HCT116 (cell line): Measurements from ENCODE around the gene NOL4L. TPM values are rescaled to one million over a fixed set of nuclear protein-coding genes. Genes with fewer than 3 reads are reported as not detected.

Experiments used
- ATAC-seq: fragments of 200-7000 bp; cut with Tn5 transposase; 2 replicates; pipeline ENCODE4 v1.9.1; 2020; ENCODE audit warnings: mild to moderate bottlenecking, moderate library complexity
- BruUV-seq: library from RNA; stranded (reverse); fragments of 400-500 nt; replicated peaks from 2 replicates; lab custom pipeline; 2021; lab: Mats Ljungman, UMichigan
- CTCF ChIA-PET: fragments of 300-600 bp; sonication (Branson Sonifier 250); formaldehyde crosslinking; loops from one replicate; lab custom pipeline; 2021; ENCODE audit warnings: antibody characterized with exemption; lab: Charles Lee
- POLR2A ChIA-PET: fragments of 300-600, 350-600 bp; sonication (Branson Sonifier 250); formaldehyde crosslinking; loops from one replicate; lab custom pipeline; 2021; ENCODE audit warnings: antibody characterized with exemption; lab: Charles Lee
- RAD21 ChIA-PET, 2 experiments: fragments of 300-600 bp; sonication (Branson Sonifier 250); formaldehyde crosslinking; loops; one replicate each; lab custom pipeline; 2023; ENCODE audit warnings: low total read pairs in 2 of 2; ENCODE audit not compliant: uncharacterized antibody in 2 of 2, unreplicated experiment in 2 of 2, low non-redundant PET in 1 of 2; lab: Charles Lee
- DNase-seq: peaks from one replicate; pipeline ENCODE4 v3.0.0-alpha.2; 2010; ENCODE audit warnings: low read depth, low spot score
- H2AFZ ChIP-seq: fragments of 200-600 bp; shearing (Covaris generic), sonication (generic); 2 replicates; pipeline ENCODE4 v1.6.1; 2017; ENCODE audit warnings: low read depth, mixed run types, mixed read lengths, antibody characterized with exemption, low read length; ENCODE audit not compliant: poor library complexity, severe bottlenecking
- H3K27ac ChIP-seq: 2 replicates; pipeline ENCODE4 v1.5.1; 2012; ENCODE audit warnings: low read depth, low read length
- H3K27me3 ChIP-seq: fragments of 200-600 bp; sonication (generic); 2 replicates; pipeline ENCODE4 v1.6.1; 2016; ENCODE audit warnings: mixed run types, low read length, mixed read lengths; ENCODE audit not compliant: insufficient read depth
- H3K36me3 ChIP-seq, 2 experiments: fragments of 200-500 bp in 1 of 2; fragments of 200-600 bp in 1 of 2; sonication (Bioruptor generic) in 1 of 2; sonication (generic) in 1 of 2; 2 replicates each; pipeline versions ENCODE4 v1.5.1 to v1.6.1; 2014 to 2016; ENCODE audit warnings: low read length in 2 of 2, inconsistent platforms in 1 of 2, mixed read lengths in 1 of 2, mixed run types in 1 of 2; ENCODE audit not compliant: insufficient read depth in 2 of 2, control insufficient read depth in 1 of 2
- H3K4me1 ChIP-seq, 2 experiments: fragments of 200-600 bp in 1 of 2; sonication (generic) in 1 of 2; 2 replicates each; pipeline versions ENCODE4 v1.5.1 to v1.6.1; 2012 to 2017; ENCODE audit warnings: low read length in 2 of 2, inconsistent platforms in 1 of 2, mild to moderate bottlenecking in 1 of 2, mixed read lengths in 1 of 2, mixed run types in 1 of 2, moderate library complexity in 1 of 2; ENCODE audit not compliant: insufficient read depth in 2 of 2, control insufficient read depth in 1 of 2
- H3K4me2 ChIP-seq: fragments of 200-600 bp; sonication (generic); 2 replicates; pipeline ENCODE4 v1.6.1; 2017; ENCODE audit warnings: mixed run types, low read length, mixed read lengths
- H3K4me3 ChIP-seq, 2 experiments: fragments of 200-600 bp in 1 of 2; sonication (generic) in 1 of 2; replicated peaks in 1 of 2; 2 replicates each; pipeline ENCODE4 v1.5.1; 2011 to 2016; ENCODE audit warnings: low read length in 2 of 2, control low read depth in 1 of 2, low read depth in 1 of 2, mild to moderate bottlenecking in 1 of 2, mixed read lengths in 1 of 2, mixed run types in 1 of 2
- H3K79me2 ChIP-seq: fragments of 200-600 bp; sonication (generic); 2 replicates; pipeline ENCODE4 v1.6.1; 2017; ENCODE audit warnings: mild to moderate bottlenecking, mixed run types, low read length, moderate library complexity, mixed read lengths; ENCODE audit not compliant: insufficient read depth
- H3K9ac ChIP-seq: fragments of 200-600 bp; sonication (generic); 2 replicates; pipeline ENCODE4 v1.6.1; 2016; ENCODE audit warnings: low read length, mixed read lengths
- H3K9me2 ChIP-seq: fragments of 200-600 bp; sonication (generic), shearing (Covaris generic); 2 replicates; pipeline ENCODE4 v1.6.1; 2017; ENCODE audit warnings: mixed run types, mild to moderate bottlenecking, moderate library complexity; ENCODE audit not compliant: insufficient read depth
- H3K9me3 ChIP-seq, 2 experiments: fragments of 200-500 bp in 1 of 2; fragments of 200-600 bp in 1 of 2; sonication (Bioruptor generic) in 1 of 2; sonication (generic) in 1 of 2; 2 replicates each; pipeline ENCODE4 v1.6.1; 2014 to 2017; ENCODE audit warnings: low read length in 2 of 2, mixed read lengths in 2 of 2, inconsistent platforms in 1 of 2, low read depth in 1 of 2, mild to moderate bottlenecking in 1 of 2, mixed run types in 1 of 2, moderate library complexity in 1 of 2; ENCODE audit not compliant: control insufficient read depth in 1 of 2, insufficient read depth in 1 of 2
- H4K20me1 ChIP-seq: fragments of 200-600 bp; sonication (generic), shearing (Covaris generic); 2 replicates; pipeline ENCODE4 v1.6.1; 2017; ENCODE audit warnings: mixed run types, mild to moderate bottlenecking, moderate library complexity; ENCODE audit not compliant: insufficient read depth
- ELF1 ChIP-seq: IDR thresholded peaks from 2 replicates; pipeline ENCODE4 v1.6.1; 2012; ENCODE audit warnings: low read depth, borderline replicate concordance
- EZH2 ChIP-seq: fragments of 200-600 bp; sonication (generic); IDR thresholded peaks from 2 replicates; pipeline ENCODE4 v1.6.1; 2017; ENCODE audit warnings: antibody characterized with exemption, mixed run types
- JUND ChIP-seq: IDR thresholded peaks from 2 replicates; pipeline ENCODE4 v1.6.1; 2012
- REST ChIP-seq: IDR thresholded peaks from 2 replicates; pipeline ENCODE4 v1.6.1; 2012; ENCODE audit warnings: low read depth
- SIN3A ChIP-seq: IDR thresholded peaks from 2 replicates; pipeline ENCODE4 v1.6.1; 2012; ENCODE audit warnings: low read depth
- YY1 ChIP-seq: IDR thresholded peaks from 2 replicates; pipeline ENCODE4 v1.6.1; 2011; ENCODE audit warnings: low read length, low read depth, moderate library complexity, mild to moderate bottlenecking; ENCODE audit not compliant: insufficient replicate concordance; ENCODE audit errors: extremely low read depth
- ZNF274 ChIP-seq: fragments of 200-500 bp; sonication (Bioruptor generic); IDR thresholded peaks from 2 replicates; pipeline ENCODE4 v1.6.1; 2014; ENCODE audit warnings: mild to moderate bottlenecking, low read depth, low read length, inconsistent platforms
- intact Hi-C: fragments of 100-400 bp; cut with micrococcal nuclease; formaldehyde crosslinking; loops from 2 replicates; pipeline ENCODE4 v1.10.0; 2022
- total RNA-seq: library from RNA; stranded (reverse); gene quantifications from one replicate; pipeline ENCODE4 v1.2.1, GENCODE V29; 2021; ENCODE audit not compliant: unreplicated experiment

NOL4L gene
- total RNA-seq, 1 experiment from 2014 or later, result 5.9 TPM

- DNase-seq (no peak), ATAC-seq (no peak)
- Histone ChIP-seq H3K4me3 (no peak overlapping the region), H3K27ac (no peak overlapping the region), H3K4me1 (peaks cover 15 to 52% of the 10 kb centered on the region in 2 experiments; a peak in 3 of 4 replicates), H3K9ac (no peak overlapping the region), H3K79me2 (no peaks in the 10 kb centered on the region), H3K4me2 (no peak overlapping the region), H3K36me3 (no peaks in the 10 kb centered on the region), H3K9me2 (no peaks in the 10 kb centered on the region), H2AFZ (no peak overlapping the region), H4K20me1 (no peaks in the 10 kb centered on the region)
- no TSS peak for BruUV-seq
- POLR2A ChIA-PET, result no interaction called here
- no peak for TF ChIP-seq REST
- TF ChIP-seq EZH2, result no peak
- TF ChIP-seq ELF1, result no peak
- no peak for TF ChIP-seq ZNF274
- no peak for TF ChIP-seq SIN3A
- no peak for TF ChIP-seq JUND
- TF ChIP-seq YY1, result no peak
- TF ChIP-seq, all 23 proteins: peak for 0
- CTCF ChIA-PET, result no interaction called here
- H3K27me3 ChIP-seq, result no peaks in the 10 kb centered on the region
- intact Hi-C loops, result no loop called here
- RAD21 ChIA-PET, result no interaction called here
- no peaks in the 10 kb centered on the region for H3K9me3 ChIP-seq
Observed at GRCh38 chr20:32538526-32538939, 46.6 kb downstream of the NOL4L start.
